GM21526 (cell line): ENCODE results near the gene FSTL4.

ENCODE experiments used
- ATAC-seq: cut with Tn5 transposase; IDR thresholded peaks from one replicate; pipeline ENCODE4 v1.9.1; 2021; ENCODE audit warnings: moderate library complexity; ENCODE audit not compliant: unreplicated experiment, low FRiP score

Gene FSTL4

GRCh38 chr5:133434336-133434735, 178.0 kb downstream of the FSTL4 start:
- ATAC-seq = no peak

DNA sequence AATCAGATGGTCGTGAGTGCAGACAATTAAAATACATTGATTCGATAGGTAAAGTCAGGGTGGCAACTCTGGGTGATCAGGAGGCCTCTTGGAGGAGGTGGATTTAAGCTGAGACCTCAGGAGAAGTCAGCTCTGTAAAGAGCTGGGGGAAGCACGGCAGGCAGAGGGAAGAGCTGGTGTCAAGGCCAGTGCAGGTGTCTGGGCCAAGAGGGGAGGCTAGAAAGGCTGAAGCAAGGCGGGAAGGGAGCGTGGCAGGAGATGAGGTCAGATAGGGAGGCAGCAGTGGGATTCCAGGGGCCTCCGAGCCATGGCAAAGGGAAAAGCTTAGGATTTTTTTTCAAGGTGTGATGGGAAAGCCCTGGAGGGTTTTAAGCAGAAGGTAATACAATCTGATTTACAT, 178.7 kb downstream of the FSTL4 start:
- no peak for ATAC-seq

- ATAC-seq = no peak
Measured at GRCh38 chr5:133432956-133433532, 179.3 kb downstream of the FSTL4 start.

GRCh38 chr5:133431326-133431865, 180.9 kb downstream of the FSTL4 start:
- ATAC-seq = no peak

DNA sequence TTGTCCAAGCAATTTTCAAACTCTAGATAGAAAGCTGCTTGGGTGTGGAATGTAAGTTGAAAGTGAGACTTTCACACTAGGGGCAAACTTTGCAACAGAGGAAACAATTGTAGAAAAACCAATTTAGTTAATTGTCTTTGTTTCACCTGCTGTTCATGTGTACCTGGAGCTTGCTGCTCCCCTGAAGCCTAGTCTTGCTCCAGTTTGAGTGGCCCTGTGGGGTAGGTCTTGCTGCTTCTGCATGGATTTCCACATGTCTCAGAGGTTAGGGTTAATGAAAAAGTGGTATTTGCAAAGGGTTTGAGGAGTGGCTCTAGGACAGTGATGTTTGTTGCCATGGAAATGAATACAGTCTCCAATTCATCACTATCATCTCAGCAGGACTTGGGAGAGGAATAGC, 182.2 kb downstream of the FSTL4 start:
- no peak for ATAC-seq

- no peak for ATAC-seq
Measured at GRCh38 chr5:133429046-133429445, 183.3 kb downstream of the FSTL4 start.

- no peak for ATAC-seq
Measured at GRCh38 chr5:133428072-133428660, 184.2 kb downstream of the FSTL4 start.

DNA sequence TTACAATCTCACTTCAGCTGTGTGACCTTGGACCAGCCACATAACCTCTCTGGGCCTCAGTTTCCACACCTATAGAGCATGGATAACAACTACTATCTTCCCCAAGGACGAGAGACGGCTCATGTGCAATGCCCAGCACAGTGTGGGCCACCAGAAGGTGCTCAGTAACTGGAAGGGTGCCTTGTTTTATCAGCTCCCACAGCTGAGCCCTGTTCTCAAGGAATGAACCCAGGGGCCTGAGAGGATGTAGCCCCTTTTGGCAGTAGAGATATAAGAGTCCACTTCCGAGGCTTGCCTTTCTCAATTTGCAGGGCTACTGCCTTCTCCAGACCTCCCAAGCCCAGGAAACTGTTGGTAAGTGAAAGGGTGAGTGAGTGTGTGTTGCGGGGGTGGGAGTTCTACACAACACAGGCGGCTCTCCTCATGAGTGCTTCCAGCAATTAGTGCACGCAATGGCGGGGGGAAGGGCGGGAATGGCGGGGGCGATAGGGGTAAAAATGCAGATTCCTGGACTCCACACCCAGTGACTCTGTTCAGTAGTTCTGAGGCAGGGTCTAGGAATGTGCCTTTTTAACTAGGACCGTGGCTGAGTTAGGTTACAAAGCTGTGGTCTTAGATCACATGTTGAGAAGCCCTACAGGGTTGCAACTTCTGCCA, 185.1 kb downstream of the FSTL4 start:
- no peak for ATAC-seq

- ATAC-seq = no peak
Measured at GRCh38 chr5:133426264-133426663, 186.1 kb downstream of the FSTL4 start.

DNA sequence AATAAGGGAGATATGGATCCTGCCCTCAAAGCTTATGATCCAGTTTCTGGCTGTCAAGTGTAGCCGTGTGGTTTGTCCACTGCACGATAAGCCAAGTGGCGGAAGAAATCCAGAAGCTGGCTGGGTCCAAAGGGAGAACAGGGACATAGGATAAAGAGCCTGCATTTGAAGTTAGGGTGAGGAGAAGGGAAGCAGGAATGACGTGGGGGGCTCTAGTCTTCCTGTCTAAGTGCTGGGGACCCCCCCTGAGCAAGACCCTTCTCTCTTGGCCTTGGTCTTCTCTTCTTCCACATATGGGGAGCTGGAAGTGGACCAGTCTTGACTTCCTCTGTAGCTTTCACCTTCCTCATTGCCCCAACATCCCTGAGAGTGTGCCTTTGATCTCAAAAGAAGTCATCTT, 186.6 kb downstream of the FSTL4 start:
- ATAC-seq = no peak

GRCh38 chr5:133425222-133425621, 187.1 kb downstream of the FSTL4 start:
- ATAC-seq = no peak

DNA sequence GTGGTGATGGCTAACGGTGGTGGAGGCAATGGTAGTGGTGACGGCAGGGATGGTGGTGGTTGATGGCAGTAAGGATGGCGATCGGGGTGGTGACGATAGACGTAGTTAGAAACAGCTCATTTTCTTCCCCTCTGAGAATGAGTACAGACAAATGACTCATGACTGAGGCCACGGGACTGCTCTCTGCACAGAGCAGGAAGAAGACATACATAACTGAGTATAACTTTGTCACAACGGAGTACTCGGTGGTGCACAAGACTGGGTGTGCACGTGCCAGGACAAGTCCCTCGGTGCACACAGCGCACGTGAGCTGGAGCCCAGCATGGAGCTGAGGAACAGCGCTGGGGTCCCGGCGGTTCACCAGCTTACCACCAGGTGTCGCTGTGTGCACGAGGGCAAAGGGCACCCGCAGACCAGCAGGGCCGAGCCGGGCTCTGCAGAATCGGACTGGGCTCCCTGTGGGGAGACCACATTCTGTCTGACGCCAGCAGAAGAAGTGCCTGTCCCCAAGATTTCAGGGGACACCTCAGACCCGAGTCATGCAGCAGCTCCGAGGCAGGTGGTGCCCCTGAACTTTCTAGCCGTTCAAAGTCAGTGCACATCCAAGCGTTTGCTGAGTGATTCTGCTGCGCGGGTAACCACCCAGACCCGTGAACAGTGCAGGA, 188.6 kb downstream of the FSTL4 start:
- ATAC-seq = no peak

GRCh38 chr5:133423011-133423617, 189.2 kb downstream of the FSTL4 start:
- ATAC-seq = no peak

- no peak for ATAC-seq
Measured at GRCh38 chr5:133421806-133422205, 190.5 kb downstream of the FSTL4 start.

DNA sequence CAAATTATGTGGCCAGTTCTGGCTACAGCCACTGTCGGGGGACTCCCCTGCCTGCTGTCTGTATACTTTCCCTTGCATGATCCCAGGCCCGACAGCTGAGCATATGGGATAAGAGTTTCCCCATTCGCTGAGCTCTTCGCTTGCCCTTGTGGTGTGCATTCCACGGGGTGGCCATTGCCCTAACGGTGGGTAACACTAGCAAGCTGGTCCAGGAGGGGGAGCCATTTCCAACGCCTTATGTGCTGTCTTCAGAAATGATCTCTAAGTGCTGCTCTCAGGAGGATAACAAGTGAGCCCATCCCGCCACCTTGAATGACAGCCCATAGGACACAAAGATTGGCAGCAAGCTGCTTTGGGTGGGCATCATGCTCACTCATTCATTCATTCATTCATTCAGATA, 190.9 kb downstream of the FSTL4 start:
- no peak for ATAC-seq

DNA sequence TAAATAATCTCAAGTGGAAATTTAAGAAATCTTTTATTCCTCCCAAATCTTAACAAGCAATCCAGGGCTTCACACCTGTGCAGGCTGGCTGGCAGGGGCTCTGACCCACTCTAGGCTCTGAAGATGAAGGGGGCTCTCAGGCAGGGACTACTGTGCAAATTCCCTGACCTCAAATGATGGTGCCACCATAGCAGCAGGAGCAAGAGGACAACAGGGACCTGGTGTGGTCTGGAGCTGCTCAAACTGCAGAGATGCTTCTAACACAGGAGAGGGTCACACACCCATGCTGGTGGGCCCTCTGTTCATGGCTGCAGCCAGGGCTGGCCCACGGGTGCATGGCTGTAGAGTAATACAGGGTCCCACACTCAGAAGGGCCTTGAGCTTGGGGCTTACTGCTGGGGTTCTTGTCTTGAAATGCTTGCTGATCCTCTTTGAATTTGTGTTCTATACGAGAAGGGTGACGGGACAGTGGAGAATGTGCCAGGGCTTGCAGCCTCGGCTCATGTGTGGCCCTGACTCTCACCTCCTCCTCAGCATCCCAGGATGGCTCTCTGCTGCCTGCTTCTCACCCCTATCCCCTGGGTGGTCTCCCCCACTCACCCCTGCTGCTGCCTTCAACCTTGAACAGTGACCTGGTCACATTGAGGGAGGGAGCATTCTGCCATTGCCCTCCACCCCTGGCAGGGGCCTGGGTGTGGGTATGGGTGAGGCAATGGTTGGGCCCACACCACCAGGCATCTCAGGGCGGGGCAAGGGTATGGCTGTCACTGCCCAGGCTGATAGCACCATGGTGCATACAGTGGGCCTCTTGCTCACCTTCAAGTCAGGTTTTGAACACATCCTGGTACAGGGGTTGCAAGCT, 191.7 kb downstream of the FSTL4 start:
- ATAC-seq = no peak

GRCh38 chr5:133415906-133416305, 196.4 kb downstream of the FSTL4 start:
- ATAC-seq = no peak

DNA sequence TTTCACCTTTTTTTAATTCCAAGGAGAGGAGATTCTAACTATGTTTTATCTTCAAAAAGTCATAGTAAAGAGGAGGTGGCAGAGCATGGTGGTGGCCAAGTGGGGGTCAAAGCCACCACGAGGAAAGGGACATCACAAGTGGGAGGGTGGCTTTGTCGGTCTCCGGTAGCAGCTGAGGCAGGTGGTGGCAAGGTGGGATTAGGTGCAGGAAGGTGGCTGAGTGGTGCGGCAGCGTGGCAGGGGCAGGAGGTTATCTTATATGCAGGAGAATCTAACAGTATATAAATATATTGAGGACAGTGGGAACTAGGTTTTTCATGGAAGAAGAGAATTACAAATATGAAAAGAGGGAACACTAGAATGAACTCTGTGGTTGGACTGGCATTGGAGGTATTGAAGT, 196.8 kb downstream of the FSTL4 start:
- ATAC-seq = no peak

DNA sequence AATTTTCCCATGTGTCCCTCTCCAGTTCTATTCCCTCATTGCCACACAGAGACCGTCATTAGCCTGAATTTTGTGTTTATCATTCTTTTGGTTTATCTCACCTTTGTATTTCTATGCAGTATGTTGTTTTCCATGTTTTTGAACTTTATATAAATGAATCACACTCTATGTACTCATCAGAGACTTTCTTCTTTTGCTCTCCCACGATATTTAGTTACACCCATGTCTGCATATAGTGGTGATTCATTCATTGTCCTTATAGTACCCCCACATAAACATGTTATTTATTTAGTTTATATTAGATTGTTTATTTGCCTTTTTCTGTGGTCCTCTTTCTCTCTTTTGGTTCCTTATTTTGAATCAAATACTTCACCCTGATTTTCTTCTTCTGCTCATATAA, 199.7 kb downstream of the FSTL4 start:
- no peak for ATAC-seq

DNA sequence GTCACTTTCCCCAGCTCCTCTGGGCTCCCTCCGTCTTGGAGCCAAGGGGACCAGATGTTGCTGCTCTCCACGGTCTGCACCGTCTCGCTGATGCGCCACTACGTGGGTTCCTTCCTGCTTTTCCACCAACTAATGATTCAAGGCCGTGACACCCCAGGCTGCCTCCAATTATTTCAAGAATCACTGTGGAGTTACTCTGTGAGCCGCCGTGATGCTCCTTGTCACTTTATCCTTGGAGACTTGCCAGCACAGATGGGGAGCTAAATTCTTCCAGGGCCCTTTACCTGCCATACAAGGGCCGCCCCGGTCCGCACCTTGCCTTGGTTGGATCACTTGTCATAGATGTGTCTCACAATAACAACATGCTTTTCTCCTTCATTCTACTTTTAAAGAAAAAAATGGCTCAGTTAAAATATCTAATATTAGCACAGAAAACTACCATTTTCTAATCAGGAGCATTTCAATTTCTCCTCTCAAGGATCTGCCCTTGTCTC, 202.0 kb downstream of the FSTL4 start:
- ATAC-seq = no peak
